Measurements from ENCODE around the gene ZNF438. TPM values are rescaled to one million over a fixed set of nuclear protein-coding genes. Genes with fewer than 3 reads are reported as not detected.
"Not testable (repeated sequence)": the region's sequence is repeated elsewhere in the genome, so short reads cannot be mapped to it uniquely, and the experiment has no call there.

Gene ZNF438
- total and polyA plus RNA-seq, 8 donors, result 9.6 to 20.1 (median 10.7) TPM

DNA sequence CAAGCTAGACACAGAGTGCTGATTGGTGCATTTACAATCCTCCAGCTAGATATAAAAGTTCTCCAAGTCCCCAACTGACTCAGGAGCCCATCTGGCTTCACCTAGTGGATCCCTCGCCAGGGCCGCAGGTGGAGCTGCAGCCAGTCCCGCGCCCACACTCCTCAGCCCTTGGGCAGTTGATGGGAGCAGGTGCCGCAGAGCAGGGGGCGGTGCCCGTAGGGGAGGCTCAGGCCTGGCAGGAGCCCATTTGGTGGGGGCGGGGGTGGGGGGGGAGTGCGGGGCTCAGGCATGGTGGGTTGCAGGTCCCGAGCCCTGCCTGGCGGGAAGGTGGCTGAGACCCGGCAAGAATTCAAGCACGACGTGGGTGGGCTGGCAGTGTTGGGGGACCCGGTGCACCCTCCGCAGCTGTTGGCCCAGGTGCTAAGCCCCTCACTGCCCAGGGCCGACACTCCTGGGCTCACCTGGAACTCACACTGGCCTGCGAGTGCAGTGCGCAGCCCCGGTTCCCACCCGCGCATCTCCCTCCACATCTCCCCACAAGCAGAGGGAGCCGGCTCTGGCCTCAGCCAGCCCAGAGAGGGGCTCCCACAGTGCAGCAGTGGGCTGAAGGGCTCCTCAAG, 101.7 kb downstream of the ZNF438 start:
- intact Hi-C loops (cut with DNase I), result no loop called here
- H3K4me1 ChIP-seq, result no peaks in the 10 kb centered on the region
- TF ChIP-seq, protein P1, sequence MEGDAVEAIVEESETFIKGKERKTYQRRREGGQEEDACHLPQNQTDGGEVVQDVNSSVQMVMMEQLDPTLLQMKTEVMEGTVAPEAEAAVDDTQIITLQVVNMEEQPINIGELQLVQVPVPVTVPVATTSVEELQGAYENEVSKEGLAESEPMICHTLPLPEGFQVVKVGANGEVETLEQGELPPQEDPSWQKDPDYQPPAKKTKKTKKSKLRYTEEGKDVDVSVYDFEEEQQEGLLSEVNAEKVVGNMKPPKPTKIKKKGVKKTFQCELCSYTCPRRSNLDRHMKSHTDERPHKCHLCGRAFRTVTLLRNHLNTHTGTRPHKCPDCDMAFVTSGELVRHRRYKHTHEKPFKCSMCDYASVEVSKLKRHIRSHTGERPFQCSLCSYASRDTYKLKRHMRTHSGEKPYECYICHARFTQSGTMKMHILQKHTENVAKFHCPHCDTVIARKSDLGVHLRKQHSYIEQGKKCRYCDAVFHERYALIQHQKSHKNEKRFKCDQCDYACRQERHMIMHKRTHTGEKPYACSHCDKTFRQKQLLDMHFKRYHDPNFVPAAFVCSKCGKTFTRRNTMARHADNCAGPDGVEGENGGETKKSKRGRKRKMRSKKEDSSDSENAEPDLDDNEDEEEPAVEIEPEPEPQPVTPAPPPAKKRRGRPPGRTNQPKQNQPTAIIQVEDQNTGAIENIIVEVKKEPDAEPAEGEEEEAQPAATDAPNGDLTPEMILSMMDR (IDR thresholded peaks at IDR 0.05), result no peak
- H3K36me3 ChIP-seq, result peaks cover 0 to 47% of the 10 kb centered on the region in 2 donors
- no peak overlapping the region for H3K27ac ChIP-seq
- H3K9me3 ChIP-seq, result no peaks in the 10 kb centered on the region
- DNase-seq (peak in 1 of 4 donors; percentile 51), ATAC-seq (no peak)
- H3K4me3 ChIP-seq, result no peak overlapping the region
- H3K27me3 ChIP-seq, result no peaks in the 10 kb centered on the region

DNA sequence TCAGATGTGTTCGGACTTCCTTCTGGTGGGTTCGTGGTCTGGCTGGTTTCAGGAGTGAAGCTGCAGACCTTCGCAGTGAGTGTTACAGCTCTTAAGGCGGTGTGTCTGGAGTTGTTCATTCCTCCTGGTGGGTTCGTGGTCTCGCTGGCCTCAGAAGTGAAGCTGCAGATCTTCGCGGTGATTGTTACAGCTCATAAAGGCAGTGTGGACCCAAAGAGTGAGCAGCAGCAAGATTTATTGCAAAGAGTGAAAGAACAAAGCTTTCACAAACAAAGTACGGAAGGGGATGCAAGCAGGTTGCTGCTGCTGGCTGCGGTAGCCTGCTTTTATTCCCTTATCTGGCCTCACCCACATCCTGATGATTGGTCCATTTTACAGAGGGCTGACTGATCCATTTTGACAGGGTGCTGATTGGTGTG, 102.3 kb downstream of the ZNF438 start:
- H3K4me3 ChIP-seq; ATAC-seq; H3K9me3 ChIP-seq; H3K27ac ChIP-seq; H3K4me1 ChIP-seq; H3K27me3 ChIP-seq; DNase-seq; intact Hi-C loops (cut with DNase I): not testable (repeated sequence)
- H3K36me3 ChIP-seq, result peaks cover 0 to 49% of the 10 kb centered on the region in 2 donors

DNA sequence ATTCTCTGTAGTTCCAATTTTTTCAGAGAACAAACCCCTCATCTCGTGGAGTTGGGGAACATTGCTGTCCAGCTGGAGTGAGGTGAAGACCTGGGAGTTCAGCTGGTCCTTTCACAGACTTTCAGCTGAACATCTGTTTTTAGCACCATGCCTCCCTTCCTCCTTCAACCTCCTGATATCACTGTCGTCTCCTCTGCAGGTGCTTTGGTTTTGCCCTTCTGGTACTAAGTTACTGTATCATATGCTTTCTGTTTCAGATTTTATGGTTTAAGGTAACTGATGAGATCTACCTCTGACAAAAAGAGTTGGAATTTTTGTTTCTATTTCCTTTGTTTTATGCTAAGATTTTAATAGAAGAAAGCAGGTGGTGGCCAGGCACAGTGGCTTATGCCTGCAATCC, 102.9 kb downstream of the ZNF438 start:
- Histone ChIP-seq H3K27me3 (no peaks in the 10 kb centered on the region), H3K4me1 (no peaks in the 10 kb centered on the region), H3K27ac (no peak overlapping the region), H3K4me3 (no peak overlapping the region), H3K36me3 (peaks cover 0 to 48% of the 10 kb centered on the region in 2 donors), H3K9me3 (peaks cover 0 to 12% of the 10 kb centered on the region in 2 donors)
- TF ChIP-seq, protein P1 (IDR thresholded peaks at IDR 0.05), result no peak
- DNase-seq (no peak), ATAC-seq (no peak)
- intact Hi-C loops (cut with DNase I), result no loop called here

DNA sequence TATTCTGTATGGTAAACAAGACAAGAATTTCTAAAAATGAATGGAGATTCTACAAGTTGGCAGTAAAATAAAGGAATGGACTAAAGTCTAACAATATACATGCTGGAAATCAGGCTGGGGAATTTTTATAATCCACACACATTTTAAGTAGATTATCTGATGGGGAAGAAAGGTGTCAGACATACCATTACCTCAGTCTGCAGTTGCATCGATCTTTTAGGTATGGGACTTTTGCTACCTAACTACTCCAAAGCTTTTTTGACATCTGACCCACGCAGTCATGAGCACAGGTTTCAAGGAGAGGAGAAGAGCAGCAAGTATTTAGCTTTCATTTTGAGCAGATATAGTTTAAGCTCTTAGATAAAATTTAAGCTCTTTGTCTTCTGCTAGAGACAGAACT, 113.0 kb downstream of the ZNF438 start:
- Histone ChIP-seq H3K9me3 (peaks cover 0 to under 1% of the 10 kb centered on the region in 2 donors), H3K4me1 (peaks cover 0 to 6% of the 10 kb centered on the region in 2 donors), H3K4me3 (no peak overlapping the region), H3K27ac (no peak overlapping the region), H3K36me3 (peaks cover 0 to 4% of the 10 kb centered on the region in 2 donors), H3K27me3 (no peaks in the 10 kb centered on the region)
- ATAC-seq (no peak), DNase-seq (no peak)
- intact Hi-C loops (cut with DNase I), result no loop called here
- TF ChIP-seq, protein P1 (IDR thresholded peaks at IDR 0.05), result no peak

DNA sequence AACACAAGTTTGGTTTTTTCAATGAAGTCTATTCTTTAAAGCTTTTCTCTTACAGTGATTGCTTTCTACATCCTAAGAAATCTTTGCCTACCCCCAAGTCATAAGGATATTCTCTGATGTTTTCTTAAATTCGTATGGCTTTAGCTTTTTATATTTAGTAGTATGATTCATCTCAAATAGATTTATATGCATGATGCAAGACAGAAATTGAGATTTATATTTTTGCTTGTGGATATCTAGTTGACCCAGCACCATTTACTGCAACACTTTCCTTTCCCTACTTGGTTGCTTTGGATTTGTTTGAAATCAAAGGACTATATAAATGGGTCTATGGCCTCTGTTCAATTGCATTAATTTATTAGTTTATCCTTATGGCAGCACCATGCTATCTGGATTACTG, 113.9 kb downstream of the ZNF438 start:
- Histone ChIP-seq H3K4me1 (peaks cover 0 to 6% of the 10 kb centered on the region in 2 donors), H3K9me3 (no peaks in the 10 kb centered on the region), H3K27me3 (no peaks in the 10 kb centered on the region), H3K27ac (no peak overlapping the region), H3K36me3 (peaks cover 0 to 3% of the 10 kb centered on the region in 2 donors), H3K4me3 (no peak overlapping the region)
- TF ChIP-seq, protein P1 (IDR thresholded peaks at IDR 0.05), result no peak
- intact Hi-C loops (cut with DNase I), result no loop called here
- ATAC-seq, result no peak
- DNase-seq, result no peak

DNA sequence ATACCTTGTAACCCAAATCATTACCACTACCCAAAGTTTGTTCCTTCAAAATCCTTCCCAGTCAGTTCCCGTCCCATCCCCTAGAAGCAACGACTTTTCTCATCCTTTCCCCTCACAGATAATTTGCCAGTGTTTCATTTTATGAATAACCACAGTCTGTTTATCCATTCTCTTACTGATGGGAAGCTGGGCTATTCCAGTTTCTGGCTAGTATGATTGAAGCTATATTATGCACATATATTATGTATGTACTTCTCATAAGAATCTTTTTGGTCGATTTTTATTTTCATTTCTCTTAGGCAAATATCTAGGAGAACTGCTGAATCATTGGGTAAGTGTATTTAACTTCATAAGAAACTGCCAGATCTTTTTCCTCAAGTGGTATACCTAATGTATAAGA, 114.6 kb downstream of the ZNF438 start:
- ATAC-seq (no peak), DNase-seq (no peak)
- Histone ChIP-seq H3K27me3 (no peaks in the 10 kb centered on the region), H3K36me3 (no peaks in the 10 kb centered on the region), H3K27ac (no peak overlapping the region), H3K4me1 (peaks cover 0 to 6% of the 10 kb centered on the region in 2 donors), H3K4me3 (no peak overlapping the region), H3K9me3 (no peaks in the 10 kb centered on the region)
- TF ChIP-seq, protein P1 (IDR thresholded peaks at IDR 0.05), result no peak
- intact Hi-C loops (cut with DNase I), result no loop called here

Measured in left lung (tissue), 10 donors.